K562 (cell line): ENCODE measurements around the gene CEP170. TPM values are rescaled to one million over a fixed set of nuclear protein-coding genes. Genes with fewer than 3 reads are reported as not detected.

Source experiments
- ATAC-seq: fragments of 200-7000 bp; cut with Tn5 transposase; 3 replicates; pipeline ENCODE4 v1.9.1; 2020; ENCODE audit warnings: moderate library complexity
- BruUV-seq: library from RNA; stranded (reverse); fragments of 400-500 nt; replicated peaks from 2 replicates; lab custom pipeline; 2021; lab: Mats Ljungman, UMichigan
- CTCF ChIA-PET: fragments of 300-600 bp; formaldehyde crosslinking; extraction: SDS; loops from one replicate; lab custom pipeline; 2021; ENCODE audit warnings: low intra/inter-chr PET ratio; lab: Yijun Ruan, JAX
- POLR2A ChIA-PET: fragments of 300-600, 350-650 bp; sonication (Branson Sonifier 250); formaldehyde crosslinking; extraction: SDS; loops from one replicate; lab custom pipeline; 2021; ENCODE audit warnings: antibody characterized with exemption, inconsistent platforms; lab: Yijun Ruan, JAX
- DNase-seq, 4 experiments: peaks; one replicate each; pipeline versions ENCODE4 v3.0.0 to v3.0.0-alpha.2; 2011 to 2018; ENCODE audit warnings: low spot score in 3 of 4, mixed read lengths in 3 of 4; ENCODE audit errors: extremely low read depth in 1 of 4
- FAIRE-seq: peaks from 2 replicates; lab custom pipeline; 2011; peaks lifted over from hg19 to GRCh38; lab: Jason Lieb, UNC
- H2AFZ ChIP-seq: 2 replicates; pipeline ENCODE4 v1.6.0; 2011; ENCODE audit warnings: low read depth, low read length, control low read depth, inconsistent platforms
- H3K27ac ChIP-seq: fragments of 200-600 bp; 3 replicates; pipeline ENCODE4 v1.8.0; 2011; ENCODE audit warnings: low read depth, mild to moderate bottlenecking, control low read depth, inconsistent platforms, low read length, moderate library complexity, mixed read lengths; ENCODE audit errors: extremely low read depth
- H3K27me3 ChIP-seq, 2 experiments: fragments of 300-600 bp in 1 of 2; 2 replicates in 1 of 2; 3 replicates in 1 of 2; pipeline versions ENCODE4 v1.6.0 to v1.8.0; 2011; ENCODE audit warnings: inconsistent platforms in 2 of 2, low read length in 2 of 2, mild to moderate bottlenecking in 1 of 2, mixed read lengths in 1 of 2, moderate library complexity in 1 of 2; ENCODE audit not compliant: control insufficient read depth in 2 of 2, insufficient read depth in 2 of 2
- H3K36me3 ChIP-seq: fragments of 300-600 bp; 3 replicates; pipeline ENCODE4 v1.8.0; 2011; ENCODE audit warnings: mild to moderate bottlenecking, low read length, inconsistent platforms; ENCODE audit not compliant: control insufficient read depth, insufficient read depth
- H3K4me1 ChIP-seq, 2 experiments: fragments of 200-600 bp in 1 of 2; replicated peaks in 1 of 2; 2 replicates in 1 of 2; 3 replicates in 1 of 2; pipeline versions ENCODE4 v1.5.1 to v1.8.0; 2011; ENCODE audit warnings: inconsistent platforms in 2 of 2, low read length in 2 of 2, mild to moderate bottlenecking in 1 of 2, mixed read lengths in 1 of 2, moderate library complexity in 1 of 2; ENCODE audit not compliant: control insufficient read depth in 2 of 2, insufficient read depth in 2 of 2
- H3K4me2 ChIP-seq: 2 replicates; pipeline ENCODE4 v1.6.1; 2011; ENCODE audit warnings: low read length, control low read depth, inconsistent platforms, mixed read lengths; ENCODE audit not compliant: insufficient read depth
- H3K4me3 ChIP-seq: fragments of 200-600 bp; sonication (generic), shearing (Covaris generic); 2 replicates; pipeline ENCODE4 v1.5.1; 2016; ENCODE audit warnings: control low read depth, inconsistent platforms
- H3K79me2 ChIP-seq: fragments of 200-600 bp; 3 replicates; pipeline ENCODE4 v1.8.0; 2011; ENCODE audit warnings: low read length, inconsistent platforms; ENCODE audit not compliant: control insufficient read depth, insufficient read depth
- H3K9ac ChIP-seq, 2 experiments: 2 replicates each; pipeline versions ENCODE4 v1.6.0 to v1.6.1; 2011; ENCODE audit warnings: low read depth in 2 of 2, low read length in 2 of 2, control low read depth in 1 of 2, inconsistent platforms in 1 of 2, mild to moderate bottlenecking in 1 of 2, mixed read lengths in 1 of 2; ENCODE audit not compliant: insufficient read depth in 1 of 2
- H3K9me1 ChIP-seq: one replicate; pipeline ENCODE4 v1.6.0; 2011; ENCODE audit warnings: inconsistent platforms, mild to moderate bottlenecking, low read length, moderate library complexity; ENCODE audit not compliant: control insufficient read depth, insufficient read depth
- H3K9me3 ChIP-seq: replicated peaks from 2 replicates; pipeline ENCODE4 v1.5.1; 2011; ENCODE audit warnings: low read depth, low read length, inconsistent platforms; ENCODE audit not compliant: control insufficient read depth, insufficient read depth
- H4K20me1 ChIP-seq: replicated peaks from 2 replicates; pipeline ENCODE4 v1.6.1; 2011; ENCODE audit warnings: low read length, inconsistent platforms, mixed read lengths; ENCODE audit not compliant: control insufficient read depth, insufficient read depth
- C11orf30 ChIP-seq: fragments of 450-650 bp; IDR thresholded peaks from 2 replicates; pipeline ENCODE4 v1.6.1; 2016; ENCODE audit warnings: low read depth, mild to moderate bottlenecking
- CCNT2 ChIP-seq: IDR thresholded peaks from 2 replicates; pipeline ENCODE4 v1.6.1; 2011; ENCODE audit warnings: borderline replicate concordance, low read depth, mild to moderate bottlenecking, moderate library complexity, mixed read lengths, low read length; ENCODE audit not compliant: insufficient read length; ENCODE audit errors: extremely low read depth
- ELF2 ChIP-seq: fragments of 250-450 bp; sonication (Bioruptor Pico); IDR thresholded peaks from 2 replicates; pipeline ENCODE4 v1.5.0; 2021; ENCODE audit warnings: mild to moderate bottlenecking
- HNRNPK ChIP-seq: fragments of 200-400 bp; formaldehyde crosslinking; IDR thresholded peaks from one replicate; pipeline ENCODE4 v1.6.1; 2018; ENCODE audit warnings: mild to moderate bottlenecking, low read depth, low read length; ENCODE audit not compliant: poor library complexity, severe bottlenecking
- POLR2AphosphoS2 ChIP-seq: IDR thresholded peaks from 2 replicates; pipeline ENCODE4 v1.6.1; 2012; ENCODE audit warnings: low read length, improper control_type of control experiment
- RBM34 ChIP-seq: fragments of 200-400 bp; formaldehyde crosslinking; IDR thresholded peaks from 2 replicates; pipeline ENCODE4 v1.6.1; 2018; ENCODE audit warnings: low read length, borderline replicate concordance; ENCODE audit not compliant: insufficient read depth
- SIN3B ChIP-seq: fragments of 450-650 bp; IDR thresholded peaks from 2 replicates; pipeline ENCODE4 v1.6.1; 2017; ENCODE audit warnings: low read depth, mild to moderate bottlenecking, moderate library complexity
- TBL1XR1 ChIP-seq, 2 experiments: IDR thresholded peaks; 2 replicates each; pipeline ENCODE4 v1.6.1; 2012; ENCODE audit warnings: improper control_type of control experiment in 2 of 2, low read length in 2 of 2, mild to moderate bottlenecking in 1 of 2
- TRIM24 ChIP-seq, 2 experiments: fragments of 450-650 bp; IDR thresholded peaks; 2 replicates each; pipeline ENCODE4 v1.6.1; 2016
- ZBTB34 ChIP-seq: fragments of 250-450 bp; sonication (Bioruptor Pico); IDR thresholded peaks from 2 replicates; pipeline ENCODE4 v1.8.0; 2021; ENCODE audit warnings: mild to moderate bottlenecking, moderate library complexity
- ZNF133 ChIP-seq: fragments of 250-450 bp; sonication (Bioruptor Pico); IDR thresholded peaks from 2 replicates; pipeline ENCODE4 v1.4.0; 2020; ENCODE audit warnings: mild to moderate bottlenecking
- WGBS: fragments of 100-300 bp; shearing (Covaris generic); methylation state at CpG from one replicate; pipeline ENCODE4 v1.1.6; 2016; ENCODE audit warnings: low coverage, mixed read lengths; ENCODE audit not compliant: insufficient coverage; ENCODE audit errors: missing lambda C conversion rate; 5-methylcytosine and 5-hydroxymethylcytosine counted together
- in situ Hi-C: fragments of 300-500 bp; cut with MboI; formaldehyde crosslinking; loops from 4 replicates; pipeline ENCODE4 v1.15.0; 2018; ENCODE audit warnings: inconsistent platforms, mixed read lengths
- intact Hi-C: fragments of 100-400 bp; cut with micrococcal nuclease; formaldehyde crosslinking; loops from 2 replicates; pipeline ENCODE4 v1.14.2; 2022
- polyA plus RNA-seq, 8 experiments: library from polyadenylated mRNA; depleted of rRNA in 4 of 8; stranded (reverse) in 5 of 8; unstranded in 3 of 8; fragments of >200 nt; fragmentation: Nextera tagmentation in 2 of 8; fragmentation: Illumina TruSeq in 1 of 8; extraction: Ambion mirVana in 2 of 8; extraction: Trizol in 1 of 8; gene quantifications; 2 replicates each; pipeline versions ENCODE4 v1.2.1 to v1.2.3, GENCODE V29; 2011 to 2014; ENCODE audit warnings: inconsistent platforms in 1 of 8, missing spikeins in 1 of 8
- total RNA-seq, 7 experiments: library from RNA; depleted of rRNA in 6 of 7; stranded (reverse); fragments of >200 nt in 6 of 7; fragmentation: Illumina TruSeq in 2 of 7; extraction: Trizol in 2 of 7; gene quantifications; 2 replicates each; pipeline versions ENCODE4 v1.2.1 to v1.2.3, GENCODE V29; 2011 to 2021; ENCODE audit warnings: low replicate concordance in 1 of 7
- TF ChIP-seq, protein P1 (sequence below): fragments of 250-450 bp; sonication (Bioruptor Pico); IDR thresholded peaks from 2 replicates; pipeline ENCODE4 v1.8.0; 2022; ENCODE audit warnings: inconsistent platforms, mild to moderate bottlenecking, moderate library complexity, borderline replicate concordance
- TF ChIP-seq, protein P2 (sequence below): sonication (generic); formaldehyde crosslinking; IDR thresholded peaks from 2 replicates; pipeline ENCODE4 v1.8.0; 2022; ENCODE audit warnings: mild to moderate bottlenecking, missing genetic modification reagents, borderline replicate concordance
- TF ChIP-seq, protein P3 (sequence below): fragments of 450-650 bp; formaldehyde crosslinking; IDR thresholded peaks from 2 replicates; pipeline ENCODE4 v1.4.0; 2020; ENCODE audit warnings: mild to moderate bottlenecking, moderate library complexity

Gene CEP170
- total and polyA plus RNA-seq, 9 of the 15 experiments (the other 6 are each of a cell fraction or from before 2014, with no cell fraction given) = 22.6 to 110 (median 68.5) TPM

- no peak overlapping the region for H2AFZ ChIP-seq
- H3K9me1 ChIP-seq = no peaks in the 10 kb centered on the region
- 60% methylated on average over 2 of the region's 4 CpGs for WGBS
- ChIA-PET POLR2A (interaction anchor here (2.9 kb wide), 1 partner anchor 11 kb away, joined by 14 read pairs; the partner anchor contains the start of genes CEP170 and SDCCAG8), CTCF (no interaction called here)
- peaks cover 28 to 56% of the 10 kb centered on the region in 2 experiments for H3K4me1 ChIP-seq
- no peak for DNase-seq
- H3K4me2 ChIP-seq = no peak overlapping the region
- H3K79me2 ChIP-seq = peaks cover 14% of the 10 kb centered on the region; the same call in 2 of the 3 replicates
- FAIRE-seq = no peak
- no peak for ATAC-seq
- no TSS peak for BruUV-seq
- H3K36me3 ChIP-seq = peaks cover 3% of the 10 kb centered on the region; the same call in 1 of the 3 replicates
- no peak overlapping the region for H3K9ac ChIP-seq
- no peak overlapping the region for H3K4me3 ChIP-seq
- H3K27me3 ChIP-seq = no peaks in the 10 kb centered on the region
- H3K9me3 ChIP-seq = no peaks in the 10 kb centered on the region
- no peak for TF ChIP-seq ELF2
- no peak for TF ChIP-seq POLR2AphosphoS2
- TF ChIP-seq RBM34 = no peak
- no peak for TF ChIP-seq SIN3B
- no peak for TF ChIP-seq TRIM24 (IDR thresholded peaks at IDR 0.05)
- TF ChIP-seq HNRNPK = no peak
- TF ChIP-seq ZNF133 (CRISPR knock-in tag) = no peak
- TF ChIP-seq, protein P1, sequence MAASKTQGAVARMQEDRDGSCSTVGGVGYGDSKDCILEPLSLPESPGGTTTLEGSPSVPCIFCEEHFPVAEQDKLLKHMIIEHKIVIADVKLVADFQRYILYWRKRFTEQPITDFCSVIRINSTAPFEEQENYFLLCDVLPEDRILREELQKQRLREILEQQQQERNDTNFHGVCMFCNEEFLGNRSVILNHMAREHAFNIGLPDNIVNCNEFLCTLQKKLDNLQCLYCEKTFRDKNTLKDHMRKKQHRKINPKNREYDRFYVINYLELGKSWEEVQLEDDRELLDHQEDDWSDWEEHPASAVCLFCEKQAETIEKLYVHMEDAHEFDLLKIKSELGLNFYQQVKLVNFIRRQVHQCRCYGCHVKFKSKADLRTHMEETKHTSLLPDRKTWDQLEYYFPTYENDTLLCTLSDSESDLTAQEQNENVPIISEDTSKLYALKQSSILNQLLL (CRISPR knock-in tag) = no peak
- TF ChIP-seq, protein P2, sequence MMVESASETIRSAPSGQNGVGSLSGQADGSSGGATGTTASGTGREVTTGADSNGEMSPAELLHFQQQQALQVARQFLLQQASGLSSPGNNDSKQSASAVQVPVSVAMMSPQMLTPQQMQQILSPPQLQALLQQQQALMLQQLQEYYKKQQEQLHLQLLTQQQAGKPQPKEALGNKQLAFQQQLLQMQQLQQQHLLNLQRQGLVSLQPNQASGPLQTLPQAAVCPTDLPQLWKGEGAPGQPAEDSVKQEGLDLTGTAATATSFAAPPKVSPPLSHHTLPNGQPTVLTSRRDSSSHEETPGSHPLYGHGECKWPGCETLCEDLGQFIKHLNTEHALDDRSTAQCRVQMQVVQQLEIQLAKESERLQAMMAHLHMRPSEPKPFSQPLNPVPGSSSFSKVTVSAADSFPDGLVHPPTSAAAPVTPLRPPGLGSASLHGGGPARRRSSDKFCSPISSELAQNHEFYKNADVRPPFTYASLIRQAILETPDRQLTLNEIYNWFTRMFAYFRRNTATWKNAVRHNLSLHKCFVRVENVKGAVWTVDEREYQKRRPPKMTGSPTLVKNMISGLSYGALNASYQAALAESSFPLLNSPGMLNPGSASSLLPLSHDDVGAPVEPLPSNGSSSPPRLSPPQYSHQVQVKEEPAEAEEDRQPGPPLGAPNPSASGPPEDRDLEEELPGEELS (CRISPR knock-in tag) = no peak
- no peak for TF ChIP-seq TBL1XR1 (IDR thresholded peaks at IDR 0.05; ENCODE audit: low read length in 2 of 2)
- TF ChIP-seq ZBTB34 (CRISPR knock-in tag) = no peak
- TF ChIP-seq CCNT2 = no peak
- TF ChIP-seq, protein P3, sequence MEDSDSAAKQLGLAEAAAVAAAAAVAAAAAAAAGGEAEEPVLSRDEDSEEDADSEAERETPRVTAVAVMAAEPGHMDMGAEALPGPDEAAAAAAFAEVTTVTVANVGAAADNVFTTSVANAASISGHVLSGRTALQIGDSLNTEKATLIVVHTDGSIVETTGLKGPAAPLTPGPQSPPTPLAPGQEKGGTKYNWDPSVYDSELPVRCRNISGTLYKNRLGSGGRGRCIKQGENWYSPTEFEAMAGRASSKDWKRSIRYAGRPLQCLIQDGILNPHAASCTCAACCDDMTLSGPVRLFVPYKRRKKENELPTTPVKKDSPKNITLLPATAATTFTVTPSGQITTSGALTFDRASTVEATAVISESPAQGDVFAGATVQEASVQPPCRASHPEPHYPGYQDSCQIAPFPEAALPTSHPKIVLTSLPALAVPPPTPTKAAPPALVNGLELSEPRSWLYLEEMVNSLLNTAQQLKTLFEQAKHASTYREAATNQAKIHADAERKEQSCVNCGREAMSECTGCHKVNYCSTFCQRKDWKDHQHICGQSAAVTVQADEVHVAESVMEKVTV (CRISPR knock-in tag) = no peak
- TF ChIP-seq C11orf30 = no peak
- intact Hi-C loops = no loop called here
- no peaks in the 10 kb centered on the region for H4K20me1 ChIP-seq
- in situ Hi-C loops = no loop called here
- H3K27ac ChIP-seq = no peak overlapping the region
Measured at GRCh38 chr1:243266231-243266630, 11.2 kb upstream of the CEP170 start.
